GM23338 (cell line): ENCODE measurements around the gene ZBTB7C. TPM values are rescaled to one million over a fixed set of nuclear protein-coding genes. Genes with fewer than 3 reads are reported as not detected.

Experiments
- ATAC-seq: fragments of 200-7000 bp; cut with Tn5 transposase; 3 replicates; pipeline ENCODE4 v1.9.1; 2020
- DNase-seq: peaks from one replicate; pipeline ENCODE4 v3.0.0-alpha.2; 2015; ENCODE audit warnings: low spot score
- H2AFZ ChIP-seq: fragments of 200-600 bp; sonication (generic); 2 replicates; pipeline ENCODE4 v1.8.0; 2016; ENCODE audit warnings: antibody characterized with exemption, mild to moderate bottlenecking, moderate library complexity
- H3F3A ChIP-seq: fragments of 200-600 bp; sonication (generic); replicated peaks from 2 replicates; pipeline ENCODE4 v1.8.0; 2017; ENCODE audit warnings: antibody characterized with exemption, mixed run types, low read depth
- H3K27ac ChIP-seq: fragments of 200-600 bp; sonication (generic); 2 replicates; pipeline ENCODE4 v1.6.1; 2016; ENCODE audit warnings: low read depth
- H3K27me3 ChIP-seq: fragments of 200-600 bp; sonication (generic); 2 replicates; pipeline ENCODE4 v1.8.0; 2016; ENCODE audit warnings: mild to moderate bottlenecking, mixed run types, moderate library complexity; ENCODE audit not compliant: insufficient read depth
- H3K36me3 ChIP-seq: fragments of 200-600 bp; sonication (generic); 2 replicates; pipeline ENCODE4 v1.8.0; 2016; ENCODE audit warnings: mild to moderate bottlenecking; ENCODE audit not compliant: insufficient read depth
- H3K4me1 ChIP-seq: fragments of 200-600 bp; sonication (generic); 2 replicates; pipeline ENCODE4 v1.8.0; 2016; ENCODE audit warnings: mild to moderate bottlenecking, moderate library complexity; ENCODE audit not compliant: insufficient read depth
- H3K4me2 ChIP-seq: fragments of 200-600 bp; sonication (generic); 2 replicates; pipeline ENCODE4 v1.7.1; 2017; ENCODE audit warnings: mixed run types
- H3K4me3 ChIP-seq: fragments of 200-600 bp; sonication (generic); 2 replicates; pipeline ENCODE4 v1.6.1; 2016; ENCODE audit warnings: mixed run types
- H3K79me2 ChIP-seq: fragments of 200-600 bp; sonication (generic); replicated peaks from 2 replicates; pipeline ENCODE4 v1.8.0; 2017; ENCODE audit warnings: mild to moderate bottlenecking; ENCODE audit not compliant: insufficient read depth
- H3K9me2 ChIP-seq: fragments of 200-600 bp; sonication (generic); 2 replicates; pipeline ENCODE4 v1.8.0; 2017; ENCODE audit not compliant: insufficient read depth
- H4K20me1 ChIP-seq: fragments of 200-600 bp; sonication (generic); replicated peaks from 2 replicates; pipeline ENCODE4 v1.8.0; 2017; ENCODE audit warnings: mild to moderate bottlenecking; ENCODE audit not compliant: insufficient read depth
- H3K27ac Mint-ChIP-seq: 2 replicates; pipeline ENCODE4 v1.8.0; 2020; ENCODE audit warnings: inconsistent platforms, mild to moderate bottlenecking, moderate library complexity, mixed read lengths
- H3K27me3 Mint-ChIP-seq: 3 replicates; pipeline ENCODE4 v1.8.0; 2022; ENCODE audit warnings: low read depth, mild to moderate bottlenecking, moderate library complexity, mixed read lengths, inconsistent platforms; ENCODE audit not compliant: insufficient read depth, poor library complexity
- H3K36me3 Mint-ChIP-seq: 3 replicates; pipeline ENCODE4 v1.8.0; 2021; ENCODE audit warnings: low read depth, mild to moderate bottlenecking, inconsistent platforms, moderate library complexity, mixed read lengths
- H3K4me1 Mint-ChIP-seq: 3 replicates; pipeline ENCODE4 v1.8.0; 2020; ENCODE audit warnings: mild to moderate bottlenecking, inconsistent platforms, mixed read lengths
- H3K4me3 Mint-ChIP-seq: 3 replicates; pipeline ENCODE4 v1.8.0; 2021; ENCODE audit warnings: moderate library complexity, mild to moderate bottlenecking, inconsistent platforms, mixed read lengths
- H3K9me3 Mint-ChIP-seq: 3 replicates; pipeline ENCODE4 v1.8.0; 2020; ENCODE audit warnings: moderate library complexity, mild to moderate bottlenecking, inconsistent platforms, mixed read lengths
- CREB1 ChIP-seq: fragments of 250-450 bp; sonication (Bioruptor Pico); IDR thresholded peaks from 2 replicates; pipeline ENCODE4 v1.5.0; 2020; ENCODE audit warnings: low read depth, mild to moderate bottlenecking, moderate library complexity
- CTCF ChIP-seq, 2 experiments: fragments of 200-600 bp in 1 of 2; sonication (generic) in 1 of 2; conservative IDR thresholded peaks; 2 replicates each; pipeline versions ENCODE4 v1.5.1 to v1.6.1; 2016 to 2017; ENCODE audit warnings: antibody characterized with exemption in 2 of 2, low read depth in 2 of 2, mild to moderate bottlenecking in 2 of 2, moderate library complexity in 1 of 2
- ETS1 ChIP-seq: IDR thresholded peaks from 2 replicates; pipeline ENCODE4 v1.6.1; 2016; ENCODE audit warnings: antibody characterized with exemption
- EZH2 ChIP-seq: fragments of 200-600 bp; sonication (generic); IDR thresholded peaks from one replicate; pipeline ENCODE4 v1.8.0; 2017; ENCODE audit warnings: antibody characterized with exemption, mild to moderate bottlenecking, low read depth; ENCODE audit not compliant: unreplicated experiment
- NANOG ChIP-seq: IDR thresholded peaks from 2 replicates; pipeline ENCODE4 v1.6.1; 2016; ENCODE audit warnings: antibody characterized with exemption, borderline replicate concordance
- POLR2AphosphoS5 ChIP-seq: IDR thresholded peaks from 2 replicates; pipeline ENCODE4 v1.6.1; 2016; ENCODE audit warnings: antibody characterized with exemption, low read depth
- STAT1 ChIP-seq: IDR thresholded peaks from one replicate; pipeline ENCODE4 v1.6.1; 2016; ENCODE audit warnings: antibody characterized with exemption; ENCODE audit not compliant: unreplicated experiment
- ZNF114 ChIP-seq: fragments of 250-450 bp; sonication (Bioruptor Pico); IDR thresholded peaks from 2 replicates; pipeline ENCODE4 v1.5.0; 2020; ENCODE audit warnings: mild to moderate bottlenecking, moderate library complexity
- ZNF331 ChIP-seq: fragments of 250-450 bp; sonication (Bioruptor Pico); IDR thresholded peaks from 2 replicates; pipeline ENCODE4 v1.5.0; 2020; ENCODE audit warnings: low read depth, mild to moderate bottlenecking, moderate library complexity
- polyA plus RNA-seq: library from polyadenylated mRNA; unstranded; fragments of >200 nt; fragmentation: Nextera tagmentation; extraction: Ambion mirVana; gene quantifications from 2 replicates; pipeline ENCODE4 v1.2.1, GENCODE V29; 2016
- total RNA-seq: library from RNA; depleted of rRNA; stranded (reverse); fragments of >200 nt; shearing (Covaris generic); gene quantifications from 2 replicates; pipeline ENCODE4 v1.2.3, GENCODE V29; 2014
- TF ChIP-seq, protein P1 (sequence below): IDR thresholded peaks from one replicate; pipeline ENCODE4 v1.6.1; 2018; ENCODE audit warnings: antibody characterized with exemption; ENCODE audit not compliant: unreplicated experiment

The ZBTB7C gene
- total and polyA plus RNA-seq, 2 experiments from 2014 or later, result 0.03 to 0.14 TPM

GRCh38 chr18:48007955-48008701 lies 401.1 kb downstream of the ZBTB7C start:
- Histone ChIP-seq H3K4me1 (peaks cover 8% of the 10 kb centered on the region), H3F3A (peaks cover 5% of the 10 kb centered on the region; the same call in 1 of the 2 replicates), H3K36me3 (no peaks in the 10 kb centered on the region), H3K27me3 (peaks cover 9% of the 10 kb centered on the region; the same call in 1 of the 2 replicates), H2AFZ (peak overlapping the region; percentile 97), H3K9me2 (peaks cover 3% of the 10 kb centered on the region; the same call in 1 of the 2 replicates), H3K4me2 (peak overlapping the region; percentile 90), H3K4me3 (peak overlapping the region; percentile 78), H3K27ac (peak overlapping the region; percentile 88), H3K79me2 (no peaks in the 10 kb centered on the region), H4K20me1 (no peaks in the 10 kb centered on the region)
- Mint-ChIP-seq H3K36me3 (peaks cover 10% of the 10 kb centered on the region), H3K9me3 (peaks cover 14% of the 10 kb centered on the region), H3K27me3 (peaks cover 18% of the 10 kb centered on the region), H3K4me3 (peak overlapping the region; percentile 79), H3K4me1 (peaks cover 25% of the 10 kb centered on the region), H3K27ac (no peak overlapping the region; the same call in 1 of the 2 replicates)
- peak in 1 of 2 experiments; percentile 61; a peak in 2 of 4 replicates for TF ChIP-seq CTCF (conservative IDR thresholded peaks at IDR 0.05; ENCODE audit: low read depth in 2 of 2)
- TF ChIP-seq STAT1, result no peak
- peak; percentile 72 for TF ChIP-seq POLR2AphosphoS5
- peak; percentile 90 for ATAC-seq
- DNase-seq, result peak; percentile 93

GRCh38 chr18:48007381-48007780 lies 401.8 kb downstream of the ZBTB7C start:
- H3K4me3 Mint-ChIP-seq, result peak overlapping the region; percentile 79; the same call in 2 of the 3 replicates
- no peaks in the 10 kb centered on the region for H3K36me3 ChIP-seq
- H3K9me3 Mint-ChIP-seq, result peaks cover 14% of the 10 kb centered on the region
- TF ChIP-seq CREB1 (no peak), EZH2 (no peak), ZNF331 (CRISPR knock-in tag) (no peak), CTCF (conservative IDR thresholded peaks at IDR 0.05; ENCODE audit: low read depth in 2 of 2) (no peak), ZNF114 (CRISPR knock-in tag) (no peak), STAT1 (no peak), NANOG (no peak), ETS1 (no peak)
- TF ChIP-seq, protein P1, sequence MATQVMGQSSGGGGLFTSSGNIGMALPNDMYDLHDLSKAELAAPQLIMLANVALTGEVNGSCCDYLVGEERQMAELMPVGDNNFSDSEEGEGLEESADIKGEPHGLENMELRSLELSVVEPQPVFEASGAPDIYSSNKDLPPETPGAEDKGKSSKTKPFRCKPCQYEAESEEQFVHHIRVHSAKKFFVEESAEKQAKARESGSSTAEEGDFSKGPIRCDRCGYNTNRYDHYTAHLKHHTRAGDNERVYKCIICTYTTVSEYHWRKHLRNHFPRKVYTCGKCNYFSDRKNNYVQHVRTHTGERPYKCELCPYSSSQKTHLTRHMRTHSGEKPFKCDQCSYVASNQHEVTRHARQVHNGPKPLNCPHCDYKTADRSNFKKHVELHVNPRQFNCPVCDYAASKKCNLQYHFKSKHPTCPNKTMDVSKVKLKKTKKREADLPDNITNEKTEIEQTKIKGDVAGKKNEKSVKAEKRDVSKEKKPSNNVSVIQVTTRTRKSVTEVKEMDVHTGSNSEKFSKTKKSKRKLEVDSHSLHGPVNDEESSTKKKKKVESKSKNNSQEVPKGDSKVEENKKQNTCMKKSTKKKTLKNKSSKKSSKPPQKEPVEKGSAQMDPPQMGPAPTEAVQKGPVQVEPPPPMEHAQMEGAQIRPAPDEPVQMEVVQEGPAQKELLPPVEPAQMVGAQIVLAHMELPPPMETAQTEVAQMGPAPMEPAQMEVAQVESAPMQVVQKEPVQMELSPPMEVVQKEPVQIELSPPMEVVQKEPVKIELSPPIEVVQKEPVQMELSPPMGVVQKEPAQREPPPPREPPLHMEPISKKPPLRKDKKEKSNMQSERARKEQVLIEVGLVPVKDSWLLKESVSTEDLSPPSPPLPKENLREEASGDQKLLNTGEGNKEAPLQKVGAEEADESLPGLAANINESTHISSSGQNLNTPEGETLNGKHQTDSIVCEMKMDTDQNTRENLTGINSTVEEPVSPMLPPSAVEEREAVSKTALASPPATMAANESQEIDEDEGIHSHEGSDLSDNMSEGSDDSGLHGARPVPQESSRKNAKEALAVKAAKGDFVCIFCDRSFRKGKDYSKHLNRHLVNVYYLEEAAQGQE, result no peak

More at GRCh38 chr18:48007381-48007780, 401.8 kb downstream of the ZBTB7C start:
- Histone ChIP-seq H3K4me1 (peaks cover 4% of the 10 kb centered on the region; the same call in 1 of the 2 replicates), H3K27ac (peak overlapping the region; percentile 88; the same call in 1 of the 2 replicates), H3F3A (peaks cover 5% of the 10 kb centered on the region; the same call in 1 of the 2 replicates), H4K20me1 (no peaks in the 10 kb centered on the region), H2AFZ (peak overlapping the region; percentile 97), H3K9me2 (peaks cover 3% of the 10 kb centered on the region; the same call in 1 of the 2 replicates), H3K79me2 (no peaks in the 10 kb centered on the region), H3K4me2 (peak overlapping the region; percentile 87), H3K4me3 (peak overlapping the region; percentile 78), H3K27me3 (peaks cover 9% of the 10 kb centered on the region; the same call in 1 of the 2 replicates)
- DNase-seq, result no peak
- peaks cover 10% of the 10 kb centered on the region for H3K36me3 Mint-ChIP-seq
- H3K27ac Mint-ChIP-seq, result no peak overlapping the region
- ATAC-seq, result no peak
- peaks cover 24% of the 10 kb centered on the region for H3K4me1 Mint-ChIP-seq
- peaks cover 21% of the 10 kb centered on the region for H3K27me3 Mint-ChIP-seq
